CD4-positive, alpha-beta T cell treated with Interleukin-17A for 1 hour (primary cell): ENCODE results near the gene L1CAM.
A peak's percentile ranks its signal among the peaks of the same experiment; 100 is the strongest.

ENCODE experiments used
- DNase-seq: peaks from one replicate; pipeline ENCODE4 v3.0.0-alpha.2; 2020

L1CAM gene

DNA sequence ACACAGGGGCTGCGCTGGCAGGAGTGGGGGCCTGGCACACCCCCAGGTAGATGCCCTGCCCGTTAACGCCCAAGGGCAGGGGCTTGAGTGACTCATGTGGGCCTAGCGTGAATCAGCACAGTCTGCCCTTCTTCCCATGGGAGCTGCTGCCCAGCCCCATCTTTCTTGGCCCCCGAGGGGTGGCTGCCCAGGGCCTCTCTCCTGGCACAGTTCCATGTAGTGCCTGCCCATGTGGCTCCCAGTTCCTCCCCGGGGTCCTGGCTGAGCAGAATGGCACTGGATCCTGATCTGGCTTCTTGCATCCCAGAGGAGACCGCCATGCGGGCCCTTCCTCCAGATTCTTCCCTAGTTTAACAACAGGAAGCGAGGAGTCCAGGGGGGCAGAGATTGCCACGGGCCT is 16.4 kb upstream of the L1CAM start:
- DNase-seq = no peak

- no peak for DNase-seq
These were observed 15.8 kb upstream of the L1CAM start for GRCh38 chrX:153901753-153902140.

GRCh38 chrX:153900831-153901752 is 15.1 kb upstream of the L1CAM start:
- DNase-seq = peak; percentile 75

DNA sequence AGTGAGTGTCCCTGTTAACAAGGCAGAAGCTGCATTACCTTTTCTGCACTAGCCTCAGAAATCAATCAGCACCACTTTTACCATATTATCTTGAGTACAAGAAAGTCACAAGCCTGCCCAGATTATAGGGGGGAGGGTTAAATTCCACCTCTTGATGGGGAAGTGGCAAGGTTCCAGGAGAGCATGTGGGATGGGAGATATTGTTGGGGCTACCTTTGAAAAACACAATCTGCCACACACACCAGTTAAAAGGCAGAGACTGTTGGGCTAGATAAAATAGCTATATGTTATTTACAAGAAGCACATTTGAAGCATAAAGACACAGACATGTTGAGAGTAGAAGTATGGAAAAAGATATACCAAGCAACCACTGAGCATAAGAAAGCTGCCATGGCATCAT is 11.9 kb upstream of the L1CAM start:
- no peak for DNase-seq

DNA sequence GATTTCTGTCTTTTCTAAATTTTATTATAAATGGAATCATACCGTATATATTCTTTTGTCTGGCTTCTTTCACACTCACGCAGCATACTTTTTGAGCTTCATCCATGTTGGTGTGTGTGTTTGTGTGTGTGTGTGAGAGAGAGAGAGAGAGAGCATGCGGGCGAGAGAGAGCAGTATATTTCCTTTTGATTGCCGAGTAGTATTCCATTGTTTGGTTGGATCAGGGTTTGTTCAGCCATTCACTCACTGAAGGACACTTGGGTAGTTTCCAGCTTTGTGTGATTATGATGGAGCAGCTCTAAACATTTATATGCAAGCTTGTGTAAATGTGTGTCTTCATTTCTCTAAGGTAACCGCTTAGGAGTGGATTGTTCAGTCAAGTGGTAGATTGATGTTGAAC is 3.1 kb upstream of the L1CAM start:
- no peak for DNase-seq

DNA sequence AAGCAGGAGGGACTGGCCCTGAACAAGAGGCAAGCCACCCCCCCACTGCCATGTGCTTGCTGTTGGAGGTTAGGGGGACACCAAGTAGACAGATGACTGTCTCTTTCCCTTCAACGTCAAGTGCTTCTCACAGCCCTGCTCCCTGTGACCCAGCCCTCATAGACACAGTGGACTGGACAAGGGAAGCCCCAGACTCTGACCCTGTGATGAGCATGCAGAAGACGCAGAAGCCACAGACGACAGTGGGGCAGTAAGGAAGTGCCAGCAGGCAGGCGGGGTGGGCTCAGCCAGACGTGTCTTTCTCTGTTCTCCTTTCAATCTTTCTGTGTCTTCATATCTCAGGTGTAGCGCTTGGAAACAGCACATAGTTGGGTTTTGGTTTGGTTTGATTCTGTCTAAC is 2.4 kb upstream of the L1CAM start:
- no peak for DNase-seq

- no peak for DNase-seq
These were observed 1.4 kb upstream of the L1CAM start for GRCh38 chrX:153887385-153887784.

GRCh38 chrX:153886915-153887314 is 942 bp upstream of the L1CAM start:
- no peak for DNase-seq

DNA sequence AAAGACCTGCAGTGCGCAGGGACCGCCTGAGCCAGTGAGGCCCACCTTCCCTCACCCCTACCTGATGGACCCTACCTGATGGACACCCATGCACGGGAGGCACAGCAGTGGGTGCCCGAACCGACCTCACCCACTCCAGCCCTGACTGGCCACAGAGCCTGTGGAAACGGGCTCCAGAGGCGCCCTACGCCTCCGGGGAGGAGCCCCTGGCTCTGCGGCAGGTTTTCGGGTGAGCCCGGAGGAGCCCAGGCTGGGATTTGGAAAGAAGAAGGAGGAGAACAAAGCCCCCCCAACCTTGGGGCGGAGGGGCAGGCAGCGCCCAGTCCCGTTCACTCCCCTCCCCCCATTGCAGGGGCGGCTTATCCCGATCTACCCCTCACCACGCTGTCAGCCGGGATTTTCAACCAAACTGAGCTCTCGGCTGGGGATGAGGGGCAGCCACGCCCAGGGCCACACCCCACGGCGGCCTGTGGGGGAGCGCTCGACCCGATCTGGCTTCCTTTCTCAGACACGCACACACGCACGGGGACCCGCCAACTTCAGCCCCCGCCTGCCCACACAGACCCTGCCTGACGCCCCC is 675 bp downstream of the L1CAM start:
- no peak for DNase-seq

DNA sequence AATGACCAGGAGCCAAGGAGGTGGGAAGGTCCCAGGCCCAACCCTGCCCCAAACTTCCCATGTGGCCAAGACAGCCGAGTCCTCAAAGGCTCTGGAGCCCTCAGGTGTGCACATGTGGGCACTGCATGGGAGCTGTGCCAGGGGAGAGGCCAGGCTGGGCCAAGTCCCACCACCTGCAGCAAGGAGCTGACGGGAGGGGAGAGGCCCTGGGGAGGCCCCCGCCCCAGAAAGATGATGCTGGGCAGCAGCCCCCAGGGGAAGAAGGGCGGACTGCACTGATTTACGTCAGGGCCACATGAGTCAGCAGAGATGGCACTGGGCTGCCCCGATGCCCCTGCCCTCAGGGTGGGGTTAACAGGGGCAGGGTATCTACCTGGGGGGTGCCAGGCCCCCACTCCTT is 1.4 kb downstream of the L1CAM start:
- DNase-seq = peak; percentile 2

DNA sequence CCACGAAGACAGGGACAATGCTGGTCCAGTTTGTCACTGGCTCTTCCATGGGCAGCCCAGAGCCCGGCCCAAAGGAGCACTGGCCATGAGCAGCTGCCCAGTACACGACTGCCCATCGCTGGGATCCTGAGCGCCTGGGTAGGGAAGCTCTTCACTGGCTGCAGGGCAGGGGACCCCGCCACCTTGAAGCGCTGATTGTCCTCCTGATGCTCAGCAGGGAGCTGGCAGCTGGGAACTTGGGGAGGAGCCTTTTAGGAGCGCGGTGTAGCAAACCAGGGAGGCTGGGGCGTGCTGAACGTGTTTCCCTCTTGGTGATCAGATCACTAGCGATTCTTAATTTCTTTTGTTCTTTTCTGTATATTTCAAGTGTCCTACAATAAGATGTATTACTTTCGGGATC is 1.8 kb downstream of the L1CAM start:
- no peak for DNase-seq

DNA sequence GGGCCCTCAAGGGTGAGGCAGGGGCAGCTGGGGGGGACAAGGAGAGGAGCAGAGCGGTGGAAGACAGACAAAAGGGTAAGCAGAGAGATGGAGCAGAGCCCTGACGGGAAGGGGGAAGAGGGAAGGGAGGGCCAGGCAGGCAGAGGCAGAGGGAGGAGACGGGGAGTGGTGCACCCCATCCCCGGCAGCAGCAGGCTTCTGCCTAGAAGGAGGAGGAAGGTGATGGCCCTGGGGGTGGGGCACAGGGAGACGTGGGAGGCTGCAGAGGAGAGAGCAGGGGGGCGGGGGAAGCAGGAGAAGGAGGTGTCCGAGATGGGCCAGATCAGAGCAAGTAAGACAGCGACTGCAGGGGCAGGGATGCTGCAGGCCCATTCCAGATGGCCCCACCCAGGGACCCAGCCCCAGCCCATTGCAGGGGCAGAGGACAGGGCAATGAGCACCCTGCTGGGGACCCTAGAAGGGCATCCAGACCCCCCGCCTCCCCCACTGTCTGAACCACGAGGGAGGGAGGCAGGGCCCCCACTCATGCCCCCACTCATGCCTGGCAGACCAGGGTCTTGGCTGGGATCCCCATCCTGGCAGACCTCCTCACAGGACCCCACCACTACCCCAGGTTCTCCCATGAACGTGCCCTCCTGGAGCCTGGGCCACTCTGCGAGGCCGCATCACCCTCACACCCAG is 2.7 kb downstream of the L1CAM start:
- no peak for DNase-seq

DNA sequence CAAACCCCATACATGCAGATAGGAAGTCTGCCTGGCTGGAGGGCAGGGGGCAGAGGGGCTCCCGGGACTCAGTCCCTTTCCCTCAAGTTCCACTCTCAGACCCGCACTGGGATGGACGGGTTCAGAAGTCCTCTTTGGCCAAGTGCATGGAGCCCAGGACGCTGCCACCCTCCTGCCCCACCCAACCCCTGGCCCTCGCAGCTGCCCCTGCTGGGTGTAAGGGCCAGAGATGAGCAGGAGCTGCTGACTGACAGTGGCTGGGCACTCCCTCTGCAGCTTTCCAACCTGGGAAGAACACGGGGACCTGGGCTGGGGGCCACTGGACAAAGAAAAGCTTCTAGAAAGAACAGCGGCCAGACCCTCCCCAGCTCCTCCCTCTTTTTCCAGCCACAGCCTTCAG is 3.4 kb downstream of the L1CAM start:
- DNase-seq = no peak

DNA sequence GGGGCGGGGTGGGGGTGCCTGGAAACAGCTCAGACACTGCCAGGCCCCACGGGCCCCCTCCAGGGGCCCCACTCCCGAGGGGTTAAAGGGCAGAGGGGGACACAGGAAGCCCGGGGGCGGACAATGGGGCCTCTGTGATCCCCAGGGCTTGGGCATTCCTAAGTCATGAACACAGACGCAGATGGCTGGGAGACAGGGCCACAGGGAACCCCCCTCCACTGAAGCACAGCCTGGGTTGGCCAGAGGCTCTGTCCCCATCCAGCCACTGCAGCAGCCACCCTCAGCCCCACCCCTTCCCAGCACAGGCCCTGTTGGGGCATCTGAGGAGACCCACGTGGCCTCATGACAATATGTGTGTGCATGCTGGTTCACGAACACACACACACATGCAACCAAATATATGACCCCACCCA is 3.9 kb downstream of the L1CAM start:
- DNase-seq = no peak

DNA sequence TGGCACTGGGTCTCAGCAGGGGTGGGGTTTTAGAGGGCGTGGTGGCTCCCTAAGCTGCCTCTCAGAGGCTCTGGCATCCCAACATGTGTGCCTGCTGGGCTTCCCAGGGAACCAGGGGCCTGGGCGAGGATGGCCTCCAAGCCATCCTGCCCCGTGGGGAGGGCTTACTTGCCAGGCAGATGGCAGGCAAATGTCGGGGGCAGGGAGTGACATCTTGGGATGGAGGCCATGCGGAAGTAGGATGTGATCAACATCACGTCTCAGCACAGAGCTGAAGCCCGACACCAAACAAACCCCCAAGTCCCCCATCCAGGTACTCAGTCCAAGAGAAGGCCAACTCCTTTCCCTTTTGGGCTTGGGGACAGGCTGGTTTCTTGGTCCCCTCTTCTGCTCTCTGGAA is 4.7 kb downstream of the L1CAM start:
- no peak for DNase-seq

GRCh38 chrX:153880440-153880815 is 5.5 kb downstream of the L1CAM start:
- DNase-seq = no peak

GRCh38 chrX:153879741-153880439 is 6.1 kb downstream of the L1CAM start:
- no peak for DNase-seq

GRCh38 chrX:153878969-153879653 is 6.9 kb downstream of the L1CAM start:
- DNase-seq = no peak

GRCh38 chrX:153878345-153878744 is 7.6 kb downstream of the L1CAM start:
- no peak for DNase-seq

DNA sequence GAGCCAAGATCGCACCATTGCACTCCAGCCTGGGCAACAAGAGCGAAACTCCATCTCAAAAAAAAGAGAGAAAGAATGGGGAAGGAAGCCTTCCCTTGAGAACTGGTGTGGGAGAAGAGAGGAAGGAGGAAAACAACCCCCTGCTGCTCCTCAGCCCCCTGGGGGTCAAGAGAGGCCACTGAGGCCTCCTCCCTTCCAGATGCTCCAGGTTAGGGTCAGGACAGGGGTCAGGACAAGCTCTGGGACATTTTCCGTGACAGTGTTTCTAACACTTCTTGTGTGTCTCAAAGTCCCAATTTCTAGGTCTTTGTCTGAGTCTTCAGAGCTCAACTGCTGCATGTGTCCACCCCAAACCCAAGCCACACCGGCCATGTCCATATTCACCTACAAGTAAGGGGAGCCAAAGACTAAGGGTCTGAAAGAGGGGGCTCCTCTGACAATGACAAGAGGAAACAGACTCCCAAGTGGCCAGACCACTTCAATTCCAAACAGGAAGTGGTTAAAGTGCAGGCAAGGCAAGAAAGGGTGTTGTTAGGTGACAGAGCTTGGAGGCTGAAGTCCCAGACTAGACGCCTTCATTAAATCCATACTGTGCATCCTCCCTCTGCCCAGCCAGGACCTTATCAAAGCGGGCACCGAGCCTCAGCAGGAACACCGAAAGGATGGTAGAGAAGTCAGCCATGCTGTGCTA is 8.3 kb downstream of the L1CAM start:
- DNase-seq = no peak

GRCh38 chrX:153876112-153876491 is 9.9 kb downstream of the L1CAM start:
- no peak for DNase-seq

DNA sequence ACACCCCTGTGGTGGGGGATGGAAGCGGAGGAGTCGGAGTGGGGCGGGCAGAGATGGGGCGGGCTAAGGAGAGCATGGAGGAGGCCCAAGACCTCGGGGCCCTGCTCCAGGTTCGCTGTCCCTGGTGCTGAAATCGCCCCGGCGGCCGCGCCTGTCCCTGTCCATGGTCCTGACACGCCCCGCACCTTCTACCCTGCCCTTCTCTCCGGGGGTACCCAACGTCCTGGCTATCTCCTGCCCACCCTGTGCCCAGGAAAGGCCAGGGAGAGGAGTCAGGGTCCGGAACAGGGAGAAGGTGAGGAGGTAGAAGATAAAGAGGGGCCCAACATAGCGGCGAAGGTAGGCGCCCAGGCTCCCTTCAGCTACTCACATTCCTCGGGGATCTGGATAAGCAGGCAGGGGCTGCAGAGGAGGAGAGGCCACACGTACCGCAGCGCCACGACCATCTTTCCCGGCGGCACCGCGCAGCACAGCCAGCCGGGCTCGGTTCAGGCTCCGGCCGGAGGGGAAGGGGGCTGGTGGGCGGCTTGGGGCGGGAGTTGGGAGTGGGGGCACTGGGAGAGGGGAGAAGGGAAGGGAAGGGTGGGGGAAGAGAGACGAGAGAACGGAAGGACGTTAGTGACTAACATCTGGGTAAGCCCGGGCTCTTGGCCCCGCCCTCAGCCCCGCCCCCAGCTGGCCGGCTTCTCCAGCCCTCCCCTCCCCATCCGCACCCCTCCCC is 10.4 kb downstream of the L1CAM start:
- DNase-seq = peak; percentile 66
